ENCODE results near the gene ABCG2.

The ABCG2 gene

DNA sequence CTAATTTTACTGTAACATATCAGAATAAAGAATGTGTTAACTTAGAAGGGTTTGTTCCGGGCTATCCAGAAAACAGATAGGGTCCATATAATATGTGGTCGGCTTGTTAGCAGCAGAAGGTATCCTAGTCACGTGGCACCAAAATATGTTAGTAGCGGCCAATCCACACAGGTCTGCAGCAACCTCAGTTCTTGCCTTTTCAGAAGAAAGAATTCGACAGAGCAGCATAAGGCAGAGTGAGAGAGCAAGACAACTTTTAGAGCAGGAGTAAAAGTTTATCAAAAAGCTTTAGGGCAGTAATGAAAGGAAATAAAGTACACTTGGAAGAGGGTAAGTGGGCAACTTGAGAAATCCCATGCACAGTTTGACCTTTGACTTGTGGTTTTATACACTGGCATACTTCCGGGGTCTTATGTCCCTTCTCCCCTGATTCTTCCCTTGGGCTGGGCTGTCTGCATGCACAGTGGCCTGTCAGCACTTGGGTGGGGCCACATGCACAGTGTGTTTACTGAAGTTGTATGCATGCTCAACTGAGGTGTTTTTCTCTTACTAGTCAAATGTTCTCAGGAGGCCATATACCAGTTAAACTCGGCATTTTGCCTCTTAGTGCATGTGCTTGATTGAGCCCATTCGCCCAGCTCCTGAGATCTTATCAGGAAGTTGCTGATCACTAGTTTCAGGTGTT lies 37.0 kb upstream of the ABCG2 start:
- H4K91ac ChIP-seq (ENCODE audit: low read depth, low read length, poor library complexity): no peak overlapping the region
- H3K79me1 ChIP-seq (ENCODE audit: low read depth, low read length): no peaks in the 10 kb centered on the region
- H3K27me3 ChIP-seq (ENCODE audit: control insufficient read depth in 3 of 3, insufficient read depth in 3 of 3, low read depth in 1 of 3, low read length in 3 of 3): no peaks in the 10 kb centered on the region
- H3K14ac ChIP-seq (ENCODE audit: low read length): no peak overlapping the region
- H3K4me3 ChIP-seq (ENCODE audit: low read length in 2 of 2): no peak overlapping the region
- H2AFZ ChIP-seq (ENCODE audit: low read length): no peak overlapping the region
- no peaks in the 10 kb centered on the region for H3K36me3 ChIP-seq (replicated peaks in 1 of 2; ENCODE audit: control insufficient read depth in 2 of 2, insufficient read depth in 2 of 2, low read length in 2 of 2)
- H3K4me2 ChIP-seq (ENCODE audit: insufficient read depth, low read length, poor library complexity, severe bottlenecking): no peak overlapping the region
- WGBS, 2 donors (ENCODE audit: extremely low coverage in 2 of 2, insufficient read length in 2 of 2, insufficient replicate concordance in 1 of 2): no CpG with 5 or more reads among the region's 8 CpGs
- no peak for DNase-seq (ENCODE audit: low spot score)
- no peak overlapping the region for H3K4ac ChIP-seq (ENCODE audit: low read length)
- H2BK15ac ChIP-seq (ENCODE audit: low read length): no peak overlapping the region
- H3K27ac ChIP-seq (replicated peaks; ENCODE audit: low read length): no peak overlapping the region
- no peak overlapping the region for H4K8ac ChIP-seq (ENCODE audit: low read depth, low read length)
- H3K4me1 ChIP-seq (ENCODE audit: control insufficient read depth in 2 of 2, insufficient read depth in 1 of 2, low read depth in 1 of 2, low read length in 2 of 2): peaks cover 0 to 4% of the 10 kb centered on the region in 2 donors
- no peak overlapping the region for H2BK12ac ChIP-seq (ENCODE audit: low read length)
- no peak overlapping the region for H3K18ac ChIP-seq (ENCODE audit: low read length)
- H2BK120ac ChIP-seq (ENCODE audit: low read depth, low read length): no peak overlapping the region
- H2AK5ac ChIP-seq (ENCODE audit: low read depth, low read length): no peak overlapping the region
- H3K23ac ChIP-seq (ENCODE audit: low read depth, low read length, poor library complexity): no peak overlapping the region
- no peak overlapping the region for H2BK5ac ChIP-seq (ENCODE audit: low read length)
- H3K9ac ChIP-seq (ENCODE audit: low read depth, low read length, poor library complexity): no peak overlapping the region
- H3K9me3 ChIP-seq (replicated peaks in 1 of 2; ENCODE audit: control insufficient read depth in 2 of 2, insufficient read depth in 1 of 2, low read depth in 1 of 2, low read length in 2 of 2): no peaks in the 10 kb centered on the region

DNA sequence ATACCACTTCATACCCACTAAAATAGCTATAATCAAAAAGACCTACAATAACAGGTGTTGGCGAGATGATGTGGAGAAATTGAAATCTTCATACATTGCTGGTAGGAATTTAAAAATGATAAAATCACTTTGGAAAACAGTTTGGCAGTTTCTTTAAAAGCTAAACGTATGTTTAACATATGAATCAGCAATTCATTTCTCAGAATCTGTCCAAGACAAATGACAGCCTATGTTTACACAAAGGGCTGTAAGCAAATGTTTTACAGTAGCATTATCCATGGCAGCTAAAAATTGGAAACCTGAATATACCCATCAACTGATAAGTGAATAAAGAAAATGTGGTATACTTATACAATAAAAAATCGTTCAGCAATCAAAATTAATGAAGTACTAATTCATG lies 33.0 kb upstream of the ABCG2 start:
- Histone ChIP-seq H2BK5ac (ENCODE audit: low read length) (no peak overlapping the region), H3K4me3 (ENCODE audit: low read length in 2 of 2) (no peak overlapping the region), H3K36me3 (replicated peaks in 1 of 2; ENCODE audit: control insufficient read depth in 2 of 2, insufficient read depth in 2 of 2, low read length in 2 of 2) (no peaks in the 10 kb centered on the region), H4K8ac (ENCODE audit: low read depth, low read length) (no peak overlapping the region), H3K23ac (ENCODE audit: low read depth, low read length, poor library complexity) (no peak overlapping the region), H2BK15ac (ENCODE audit: low read length) (no peak overlapping the region), H3K9ac (ENCODE audit: low read depth, low read length, poor library complexity) (no peak overlapping the region), H3K4ac (ENCODE audit: low read length) (no peak overlapping the region), H3K4me1 (ENCODE audit: control insufficient read depth in 2 of 2, insufficient read depth in 1 of 2, low read depth in 1 of 2, low read length in 2 of 2) (peaks cover 0 to 4% of the 10 kb centered on the region in 2 donors), H2BK120ac (ENCODE audit: low read depth, low read length) (no peak overlapping the region), H4K91ac (ENCODE audit: low read depth, low read length, poor library complexity) (no peak overlapping the region), H2AFZ (ENCODE audit: low read length) (no peak overlapping the region), H3K4me2 (ENCODE audit: insufficient read depth, low read length, poor library complexity, severe bottlenecking) (no peak overlapping the region), H3K14ac (ENCODE audit: low read length) (no peak overlapping the region), H3K9me3 (replicated peaks in 1 of 2; ENCODE audit: control insufficient read depth in 2 of 2, insufficient read depth in 1 of 2, low read depth in 1 of 2, low read length in 2 of 2) (no peaks in the 10 kb centered on the region), H3K18ac (ENCODE audit: low read length) (no peak overlapping the region), H3K79me1 (ENCODE audit: low read depth, low read length) (no peaks in the 10 kb centered on the region), H2BK12ac (ENCODE audit: low read length) (no peak overlapping the region), H3K27ac (replicated peaks; ENCODE audit: low read length) (no peak overlapping the region), H2AK5ac (ENCODE audit: low read depth, low read length) (no peak overlapping the region), H3K27me3 (ENCODE audit: control insufficient read depth in 3 of 3, insufficient read depth in 3 of 3, low read depth in 1 of 3, low read length in 3 of 3) (no peaks in the 10 kb centered on the region)
- WGBS, 2 donors (ENCODE audit: extremely low coverage in 2 of 2, insufficient read length in 2 of 2, insufficient replicate concordance in 1 of 2): no CpG with 5 or more reads among the region's 3 CpGs
- DNase-seq (ENCODE audit: low spot score): no peak

DNA sequence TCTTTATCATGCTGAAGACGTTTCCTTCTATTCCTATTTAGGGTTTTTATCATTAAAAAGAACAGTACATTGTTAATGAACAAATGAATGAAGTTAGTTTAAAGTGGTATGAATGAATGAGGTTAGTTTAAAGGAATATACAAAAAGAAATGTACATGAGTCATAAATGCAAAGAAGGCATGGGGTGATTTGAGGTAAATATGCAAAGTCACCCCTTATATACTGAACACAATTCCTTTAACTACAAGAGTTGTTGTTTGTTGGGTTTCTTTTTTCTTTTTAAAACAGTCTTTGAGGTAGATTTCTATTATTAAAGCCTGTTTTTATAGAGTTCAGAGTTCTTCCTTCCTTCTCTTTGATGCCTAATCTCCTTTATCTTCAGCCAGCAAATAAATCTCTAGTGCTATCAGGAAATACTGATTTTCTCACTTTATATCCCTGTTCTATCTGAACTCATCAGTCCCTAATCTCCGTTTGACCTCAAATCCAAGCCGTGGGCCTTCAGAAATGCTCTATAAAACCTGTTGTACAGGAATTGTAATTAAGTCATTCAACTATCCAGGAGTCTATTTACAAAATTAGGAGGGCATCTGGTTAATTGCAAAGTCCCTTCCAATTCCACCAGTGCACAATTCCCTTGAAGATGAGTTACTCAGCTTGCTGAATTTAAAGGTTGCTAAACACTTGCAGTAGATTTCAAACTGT lies 31.6 kb upstream of the ABCG2 start:
- no CpG with 5 or more reads among the region's 3 CpGs for WGBS, 2 donors (ENCODE audit: extremely low coverage in 2 of 2, insufficient read length in 2 of 2, insufficient replicate concordance in 1 of 2)
- Histone ChIP-seq H3K27ac (replicated peaks; ENCODE audit: low read length) (no peak overlapping the region), H4K91ac (ENCODE audit: low read depth, low read length, poor library complexity) (no peak overlapping the region), H2AFZ (ENCODE audit: low read length) (no peak overlapping the region), H3K4ac (ENCODE audit: low read length) (no peak overlapping the region), H3K9me3 (replicated peaks in 1 of 2; ENCODE audit: control insufficient read depth in 2 of 2, insufficient read depth in 1 of 2, low read depth in 1 of 2, low read length in 2 of 2) (no peaks in the 10 kb centered on the region), H3K27me3 (ENCODE audit: control insufficient read depth in 3 of 3, insufficient read depth in 3 of 3, low read depth in 1 of 3, low read length in 3 of 3) (peaks cover 0 to under 1% (median 0%) of the 10 kb centered on the region in 3 experiments), H3K4me3 (ENCODE audit: low read length in 2 of 2) (no peak overlapping the region), H3K18ac (ENCODE audit: low read length) (no peak overlapping the region), H3K14ac (ENCODE audit: low read length) (no peak overlapping the region), H3K79me1 (ENCODE audit: low read depth, low read length) (no peaks in the 10 kb centered on the region), H3K4me2 (ENCODE audit: insufficient read depth, low read length, poor library complexity, severe bottlenecking) (no peak overlapping the region), H3K9ac (ENCODE audit: low read depth, low read length, poor library complexity) (no peak overlapping the region), H2BK15ac (ENCODE audit: low read length) (no peak overlapping the region), H4K8ac (ENCODE audit: low read depth, low read length) (no peak overlapping the region), H2AK5ac (ENCODE audit: low read depth, low read length) (no peak overlapping the region), H2BK12ac (ENCODE audit: low read length) (no peak overlapping the region), H3K36me3 (replicated peaks in 1 of 2; ENCODE audit: control insufficient read depth in 2 of 2, insufficient read depth in 2 of 2, low read length in 2 of 2) (no peaks in the 10 kb centered on the region), H3K4me1 (ENCODE audit: control insufficient read depth in 2 of 2, insufficient read depth in 1 of 2, low read depth in 1 of 2, low read length in 2 of 2) (no peaks in the 10 kb centered on the region), H2BK120ac (ENCODE audit: low read depth, low read length) (no peak overlapping the region), H3K23ac (ENCODE audit: low read depth, low read length, poor library complexity) (no peak overlapping the region), H2BK5ac (ENCODE audit: low read length) (no peak overlapping the region)
- no peak for DNase-seq (ENCODE audit: low spot score)

DNA sequence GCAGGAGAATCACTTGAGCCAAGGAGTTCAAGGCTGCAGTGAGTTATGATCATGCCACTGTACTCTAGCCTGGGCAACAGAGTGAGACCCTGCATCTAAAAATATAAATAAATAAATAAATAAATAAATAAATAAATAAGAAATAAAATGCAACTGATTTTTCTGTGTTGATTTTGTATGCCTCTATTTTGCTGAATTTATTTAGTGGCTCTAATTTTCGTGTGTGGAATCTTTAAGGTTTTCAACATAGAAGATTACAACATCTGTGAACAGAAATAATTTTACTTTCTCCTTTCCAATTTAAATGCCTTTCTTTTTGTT lies 30.9 kb upstream of the ABCG2 start:
- Histone ChIP-seq H3K9ac (ENCODE audit: low read depth, low read length, poor library complexity) (no peak overlapping the region), H3K4me3 (ENCODE audit: low read length in 2 of 2) (no peak overlapping the region), H3K36me3 (replicated peaks in 1 of 2; ENCODE audit: control insufficient read depth in 2 of 2, insufficient read depth in 2 of 2, low read length in 2 of 2) (no peaks in the 10 kb centered on the region), H3K4me1 (ENCODE audit: control insufficient read depth in 2 of 2, insufficient read depth in 1 of 2, low read depth in 1 of 2, low read length in 2 of 2) (no peaks in the 10 kb centered on the region), H2BK5ac (ENCODE audit: low read length) (no peak overlapping the region), H3K79me1 (ENCODE audit: low read depth, low read length) (no peaks in the 10 kb centered on the region), H2BK12ac (ENCODE audit: low read length) (no peak overlapping the region), H4K8ac (ENCODE audit: low read depth, low read length) (no peak overlapping the region), H3K23ac (ENCODE audit: low read depth, low read length, poor library complexity) (no peak overlapping the region), H3K9me3 (replicated peaks in 1 of 2; ENCODE audit: control insufficient read depth in 2 of 2, insufficient read depth in 1 of 2, low read depth in 1 of 2, low read length in 2 of 2) (no peaks in the 10 kb centered on the region), H3K27me3 (ENCODE audit: control insufficient read depth in 3 of 3, insufficient read depth in 3 of 3, low read depth in 1 of 3, low read length in 3 of 3) (peaks cover 0 to 3% (median 0%) of the 10 kb centered on the region in 3 experiments), H3K14ac (ENCODE audit: low read length) (no peak overlapping the region), H2BK120ac (ENCODE audit: low read depth, low read length) (no peak overlapping the region), H3K4ac (ENCODE audit: low read length) (no peak overlapping the region), H3K4me2 (ENCODE audit: insufficient read depth, low read length, poor library complexity, severe bottlenecking) (no peak overlapping the region), H2AFZ (ENCODE audit: low read length) (no peak overlapping the region), H2BK15ac (ENCODE audit: low read length) (no peak overlapping the region), H3K27ac (replicated peaks; ENCODE audit: low read length) (no peak overlapping the region), H3K18ac (ENCODE audit: low read length) (no peak overlapping the region), H2AK5ac (ENCODE audit: low read depth, low read length) (no peak overlapping the region), H4K91ac (ENCODE audit: low read depth, low read length, poor library complexity) (no peak overlapping the region)
- no CpG with 5 or more reads among the region's 1 CpG for WGBS, 2 donors (ENCODE audit: extremely low coverage in 2 of 2, insufficient read length in 2 of 2, insufficient replicate concordance in 1 of 2)
- DNase-seq (ENCODE audit: low spot score): no peak

All from neuronal stem cell (in vitro differentiated cells).